CD4-positive, alpha-beta T cell treated with Interleukin-4 for 4 hours (primary cell): ENCODE results near the gene IDI2.

ENCODE experiments used
- DNase-seq: peaks from one replicate; pipeline ENCODE4 v3.0.0-alpha.2; 2020

IDI2 gene

GRCh38 chr10:1003884-1004670 lies 21.6 kb downstream of the IDI2 start:
- no peak for DNase-seq

GRCh38 chr10:1002425-1003006 lies 23.1 kb downstream of the IDI2 start:
- no peak for DNase-seq

- no peak for DNase-seq
These were observed 28.2 kb downstream of the IDI2 start for GRCh38 chr10:997266-998022.

GRCh38 chr10:996031-996430 lies 29.6 kb downstream of the IDI2 start:
- DNase-seq: no peak

GRCh38 chr10:995559-995926 lies 30.1 kb downstream of the IDI2 start:
- DNase-seq: no peak

- no peak for DNase-seq
These were observed 30.7 kb downstream of the IDI2 start for GRCh38 chr10:994836-995558.

- no peak for DNase-seq
These were observed 32.8 kb downstream of the IDI2 start for GRCh38 chr10:992871-993270.

- DNase-seq: no peak
These were observed 33.2 kb downstream of the IDI2 start for GRCh38 chr10:992467-992866.

GRCh38 chr10:990808-991207 lies 34.9 kb downstream of the IDI2 start:
- no peak for DNase-seq

GRCh38 chr10:988667-989545 lies 36.8 kb downstream of the IDI2 start:
- peak; percentile 12 for DNase-seq

GRCh38 chr10:987870-988666 lies 37.6 kb downstream of the IDI2 start, which contains the start of gene GTPBP4:
Gene GTPBP4, plus strand, starts transcription at chr10:988434. Its CDS starts 46 bp downstream, at chr10:988480.
- peak; percentile 97 for DNase-seq

GRCh38 chr10:987620-987869 lies 38.1 kb downstream of the IDI2 start:
- no peak for DNase-seq

GRCh38 chr10:986881-987619 lies 38.6 kb downstream of the IDI2 start:
- DNase-seq: no peak

GRCh38 chr10:986137-986825 lies 39.4 kb downstream of the IDI2 start:
- no peak for DNase-seq

- no peak for DNase-seq
These were observed 40.3 kb downstream of the IDI2 start for GRCh38 chr10:985361-985760.

- DNase-seq: no peak
These were observed 41.5 kb downstream of the IDI2 start for GRCh38 chr10:983971-984655.

GRCh38 chr10:983401-983800 lies 42.3 kb downstream of the IDI2 start:
- no peak for DNase-seq

- no peak for DNase-seq
These were observed 45.1 kb downstream of the IDI2 start for GRCh38 chr10:980468-981093.

- no peak for DNase-seq
These were observed 46.7 kb downstream of the IDI2 start for GRCh38 chr10:978826-979421.
